Raji (cell line): ENCODE results near the gene CFAP99.

Experiments used
- POLR2A ChIP-seq: IDR thresholded peaks from 2 replicates; pipeline ENCODE4 v1.6.1; 2011; ENCODE audit warnings: low read depth, low read length, control low read depth; ENCODE audit not compliant: insufficient read depth

Gene CFAP99

DNA sequence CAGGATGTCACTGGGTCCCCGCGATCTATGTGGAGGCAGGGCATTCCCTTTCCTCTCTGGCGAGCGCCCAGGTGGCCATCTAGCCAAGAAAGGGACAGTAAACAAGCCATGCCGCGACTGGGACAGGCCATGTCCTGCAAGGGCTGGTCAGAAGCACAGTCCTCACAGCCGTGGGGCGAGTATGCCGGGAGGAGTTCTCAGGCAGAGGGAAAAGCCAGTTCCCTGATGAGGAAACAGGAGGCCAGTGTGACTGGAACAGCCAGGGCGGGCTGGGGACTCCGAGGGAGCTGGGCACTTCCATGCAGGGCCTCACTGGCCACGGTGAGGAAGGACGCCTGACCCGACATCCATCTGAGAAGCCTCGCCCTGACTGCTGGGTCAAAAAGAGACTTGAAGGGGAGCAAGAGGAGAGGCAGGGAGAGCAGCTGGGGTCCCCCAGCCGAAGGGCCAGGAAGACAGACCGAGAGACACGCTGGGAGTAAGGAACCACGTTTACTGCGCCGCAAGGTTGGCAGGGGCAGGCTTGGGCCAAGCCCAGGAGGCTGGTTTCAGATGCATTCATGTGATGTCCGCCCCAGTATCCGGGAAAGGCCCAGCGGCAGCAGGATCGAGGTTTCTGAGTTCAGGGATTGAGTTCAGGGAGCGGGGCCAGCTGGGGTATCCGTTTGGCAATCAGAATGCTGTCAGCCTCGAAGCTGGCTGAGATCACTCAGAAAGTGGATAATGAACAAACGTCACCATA lies 15.0 kb downstream of the CFAP99 start:
- TF ChIP-seq POLR2A = no peak

DNA sequence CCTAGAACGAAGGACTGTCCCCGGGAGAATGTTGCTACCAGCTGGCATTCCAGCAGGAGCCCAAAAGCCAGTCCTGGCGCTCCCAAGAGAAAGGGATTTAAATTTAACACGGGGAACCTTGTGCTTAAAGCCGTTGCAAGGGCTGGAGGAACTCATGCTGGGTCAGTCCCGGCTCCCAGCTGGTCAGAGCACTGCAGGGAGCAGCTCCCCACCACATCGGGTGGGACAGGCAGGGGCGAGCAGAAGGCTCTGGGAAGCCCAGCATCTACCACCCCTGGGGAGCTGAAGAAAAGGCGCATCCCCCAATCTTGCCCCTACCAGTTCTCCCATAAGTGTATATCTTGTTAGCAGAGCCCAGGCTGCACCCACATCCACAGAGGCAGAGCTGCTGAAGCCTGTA lies 15.7 kb downstream of the CFAP99 start:
- no peak for TF ChIP-seq POLR2A

DNA sequence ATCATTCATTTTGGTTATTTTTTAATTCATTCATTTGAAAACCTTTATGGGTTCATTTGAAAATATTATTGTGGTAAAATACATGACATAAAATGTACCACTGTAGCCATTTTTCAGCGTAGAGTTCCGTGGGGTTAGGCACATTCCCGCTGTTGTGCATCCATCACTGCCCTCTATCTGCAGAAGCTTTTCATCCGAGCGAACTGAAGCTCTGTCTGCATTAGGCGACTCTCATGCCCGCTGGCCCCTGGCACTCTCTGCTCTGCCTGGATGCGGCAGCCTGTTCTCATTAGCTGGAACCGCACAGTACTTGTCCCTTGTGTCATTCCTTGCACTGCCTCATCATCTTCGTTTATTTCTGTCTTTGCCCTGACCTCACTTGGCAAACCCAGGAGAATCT lies 17.5 kb downstream of the CFAP99 start:
- TF ChIP-seq POLR2A = no peak

DNA sequence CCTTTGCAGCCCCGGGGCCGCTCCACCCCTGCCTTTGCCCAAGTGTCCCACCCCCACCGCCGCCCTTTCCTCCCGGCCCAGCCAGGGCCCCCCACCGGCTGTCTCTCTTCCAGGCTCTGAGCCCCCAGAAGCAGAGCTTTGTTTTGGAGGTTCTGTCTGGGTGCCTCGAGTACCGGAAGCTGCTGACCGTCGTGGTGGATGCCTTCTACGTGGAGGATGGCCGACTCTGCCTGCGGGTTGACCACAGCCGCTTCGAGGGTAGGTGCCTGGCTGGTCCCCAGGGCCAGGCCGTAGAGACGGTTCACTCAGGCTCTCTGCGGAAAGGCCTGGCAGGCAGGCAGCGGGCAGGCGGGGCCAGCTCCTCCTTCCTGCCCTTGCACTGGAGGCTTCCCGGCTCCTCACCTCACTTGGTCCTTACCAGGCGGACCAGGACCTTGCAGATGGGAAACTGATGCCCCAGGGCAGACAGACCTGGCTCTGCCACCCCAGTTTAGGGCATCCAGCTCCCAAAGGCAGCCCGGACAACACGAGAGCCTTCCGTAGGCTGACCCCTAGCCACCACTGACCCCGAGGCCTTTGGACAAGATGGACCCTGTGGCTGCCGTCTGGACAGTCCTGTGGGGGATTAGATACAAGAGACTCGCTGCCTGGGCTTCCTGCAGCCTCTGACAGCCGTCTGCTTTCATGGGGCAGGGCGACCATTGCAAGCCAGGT lies 18.2 kb downstream of the CFAP99 start:
- TF ChIP-seq POLR2A = no peak

DNA sequence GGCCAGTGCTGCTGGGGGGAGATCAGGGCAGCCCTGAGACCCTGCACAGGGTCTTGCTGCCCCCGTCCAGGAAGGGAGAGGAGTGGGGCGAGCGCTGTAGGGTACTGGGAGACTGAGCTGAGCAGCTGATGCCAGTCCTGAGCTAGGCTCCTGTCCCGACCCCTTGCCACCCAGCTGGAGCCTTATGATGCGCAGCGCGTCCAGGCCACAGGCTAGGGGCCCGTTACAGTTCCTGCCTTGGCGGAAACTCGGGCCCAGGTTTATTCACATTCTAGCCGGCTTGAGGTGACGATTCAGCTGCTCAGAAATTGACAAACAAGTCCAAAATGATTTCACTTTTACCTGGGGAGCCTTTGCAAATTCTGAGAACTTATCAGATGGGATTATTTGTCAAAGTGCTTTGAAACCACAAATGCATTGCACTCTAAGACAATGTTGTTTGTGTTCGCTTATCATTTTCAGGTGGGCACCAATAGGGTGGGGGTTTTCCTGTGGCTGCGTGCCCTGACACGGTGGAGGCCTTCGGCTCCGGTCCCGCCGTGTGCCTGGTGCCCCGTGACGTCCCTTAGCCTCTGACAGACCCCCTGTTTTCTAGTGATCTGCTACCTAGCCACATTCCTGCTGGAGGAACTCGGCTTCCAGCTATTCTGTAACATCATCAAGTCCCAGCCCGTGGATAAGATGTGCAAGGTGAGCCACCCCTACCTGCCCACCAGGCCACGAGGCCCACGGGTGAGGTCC lies 18.9 kb downstream of the CFAP99 start:
- no peak for TF ChIP-seq POLR2A

DNA sequence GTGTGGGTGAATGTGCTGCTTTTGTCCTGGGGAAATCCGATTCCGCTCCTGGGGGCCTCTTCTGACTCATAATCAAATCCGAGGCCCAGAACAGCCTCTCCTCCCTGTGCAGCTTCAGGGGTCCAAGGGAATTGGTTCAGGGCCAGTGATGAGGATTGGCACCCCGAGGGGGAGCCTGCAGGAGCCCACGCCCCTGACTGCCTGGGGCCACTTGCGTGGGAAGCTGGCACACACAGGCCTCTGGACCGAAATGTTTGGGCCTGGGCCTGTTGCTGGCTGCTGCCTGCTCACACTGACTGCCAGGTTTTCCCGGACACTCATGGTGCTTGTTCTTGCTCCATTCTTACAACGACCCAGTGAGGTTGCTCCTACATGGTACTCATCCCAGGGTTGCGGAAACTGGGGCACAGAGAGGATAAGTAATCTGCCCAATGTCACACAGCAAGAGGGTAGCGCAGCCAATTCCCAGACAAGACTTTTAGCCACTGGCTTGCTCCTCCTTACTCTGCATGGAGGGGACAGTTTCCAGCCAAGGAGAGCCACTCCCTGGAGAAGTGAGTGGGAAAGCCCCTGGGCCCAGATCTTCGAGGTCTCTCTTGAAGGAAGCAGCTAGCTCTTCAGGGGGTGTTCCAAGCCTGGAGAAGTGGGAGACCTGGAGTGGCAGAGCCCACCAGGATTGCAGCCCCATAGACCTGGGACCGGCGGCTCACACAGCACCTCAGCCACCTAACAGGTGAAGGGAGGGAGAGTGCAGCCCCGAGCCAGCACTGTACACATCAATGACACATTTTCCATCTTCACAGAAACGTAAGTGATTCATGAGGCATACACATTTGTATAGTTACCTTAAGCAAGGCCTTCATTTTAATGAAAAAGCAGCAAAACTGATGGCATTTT lies 20.3 kb downstream of the CFAP99 start:
- no peak for TF ChIP-seq POLR2A

DNA sequence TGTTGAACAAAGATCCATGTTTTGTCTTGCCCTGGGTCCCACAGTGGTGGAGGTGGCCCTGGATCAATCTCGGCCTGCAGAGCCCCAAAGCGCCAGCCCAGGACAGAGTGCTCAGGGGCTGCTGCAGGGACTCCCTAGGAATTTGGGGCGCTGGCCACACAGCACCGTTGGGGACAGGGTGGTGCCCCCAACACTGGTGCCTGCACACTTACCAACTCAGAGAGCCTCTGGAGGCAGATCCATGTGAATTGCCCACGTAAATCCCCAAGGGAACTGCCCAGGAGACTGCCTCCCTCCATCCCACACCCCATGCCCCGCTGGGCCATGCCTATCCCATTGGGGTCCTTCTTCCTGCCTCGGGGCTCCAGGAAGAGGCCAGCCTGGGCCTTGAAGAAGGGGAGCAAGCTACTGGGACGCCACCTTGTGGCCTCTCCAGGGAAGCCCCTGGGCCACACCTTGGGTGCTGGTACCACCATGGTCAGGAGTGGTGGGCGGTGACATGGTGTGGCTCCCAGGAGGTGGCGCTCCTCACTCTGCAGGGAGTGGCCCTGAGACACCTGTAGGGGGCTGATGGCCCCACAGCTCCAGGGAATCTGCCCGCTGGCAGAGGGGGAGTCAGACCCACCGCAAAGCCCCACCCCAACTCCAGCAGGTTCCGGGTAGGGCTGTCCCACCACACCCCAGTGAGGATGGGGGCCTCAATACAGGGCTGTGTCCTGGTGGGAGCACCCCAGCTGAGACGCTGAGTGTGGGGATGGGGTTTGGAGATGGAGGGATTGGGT lies 22.8 kb downstream of the CFAP99 start:
- TF ChIP-seq POLR2A = no peak

DNA sequence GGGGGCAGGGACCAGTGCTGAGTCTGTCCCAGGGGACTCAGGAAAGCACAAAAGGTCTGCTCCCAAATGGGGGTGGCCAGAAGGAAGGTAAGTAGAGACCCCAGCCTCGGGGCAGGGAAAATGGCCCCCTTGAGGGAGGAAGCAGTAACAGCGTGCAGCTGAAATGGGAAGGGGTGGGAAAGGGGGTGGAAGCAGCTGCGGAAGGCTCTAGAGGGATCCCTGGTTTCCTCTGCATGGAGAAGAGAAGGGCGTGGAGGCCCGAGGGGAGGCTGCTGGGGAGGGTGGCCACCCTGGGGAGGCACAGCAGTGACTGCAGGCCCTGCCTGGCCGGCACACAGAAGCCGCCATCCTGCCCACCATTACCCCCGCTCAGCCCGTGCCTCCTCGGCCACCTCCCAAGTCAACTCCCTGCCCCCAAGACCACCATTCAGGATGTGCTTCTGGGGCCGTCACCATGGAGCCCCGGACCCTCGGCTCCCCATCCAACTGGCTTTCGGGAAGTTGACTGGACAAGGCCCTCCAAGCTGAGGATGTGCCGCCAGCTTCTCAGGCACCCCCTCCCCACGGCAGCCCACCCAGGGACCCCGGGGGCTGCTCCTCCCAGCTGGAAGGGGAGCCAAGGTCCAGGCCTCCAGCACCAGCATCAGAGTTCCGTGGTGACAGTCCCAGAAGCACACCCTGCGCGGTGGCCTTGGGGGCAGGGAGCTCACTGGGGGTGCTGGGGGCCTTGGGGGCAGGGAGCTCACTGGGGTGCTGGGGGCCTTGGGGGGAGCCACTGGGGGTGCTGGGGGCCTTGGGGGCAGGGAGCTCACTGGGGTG lies 23.6 kb downstream of the CFAP99 start:
- TF ChIP-seq POLR2A = no peak

DNA sequence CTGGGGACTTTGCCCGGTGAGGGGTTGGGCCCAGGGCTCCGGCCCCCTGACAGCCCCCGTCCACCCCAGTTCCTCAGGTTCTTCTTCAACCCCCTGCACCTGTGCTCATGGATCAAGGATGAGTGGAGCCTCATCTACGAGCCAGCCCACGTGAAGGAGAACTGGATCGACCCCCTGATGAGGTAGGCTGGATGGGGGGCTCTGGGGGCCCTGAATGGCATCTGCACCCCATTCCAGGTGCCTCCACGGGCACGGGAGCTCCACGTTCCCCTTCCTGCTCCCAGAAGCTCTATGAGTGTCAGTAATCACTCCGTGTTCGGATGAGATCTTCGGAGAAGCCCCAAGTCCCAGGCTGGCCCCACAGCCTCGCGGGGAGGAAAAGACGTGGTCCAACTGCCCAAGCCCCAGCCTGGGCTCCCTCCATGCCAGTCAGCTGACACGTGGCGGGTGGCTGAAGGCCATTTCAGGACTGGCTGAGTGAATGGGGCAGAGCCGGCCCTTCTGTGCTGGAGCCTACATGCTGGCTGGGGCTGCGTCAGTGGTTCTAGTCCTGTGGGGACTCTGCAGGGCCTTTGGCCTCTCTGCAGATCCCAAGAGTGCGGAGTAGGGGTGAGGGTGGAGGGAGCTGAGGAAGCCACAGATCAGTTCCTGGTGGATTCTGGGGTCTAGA lies 24.4 kb downstream of the CFAP99 start:
- TF ChIP-seq POLR2A = no peak

DNA sequence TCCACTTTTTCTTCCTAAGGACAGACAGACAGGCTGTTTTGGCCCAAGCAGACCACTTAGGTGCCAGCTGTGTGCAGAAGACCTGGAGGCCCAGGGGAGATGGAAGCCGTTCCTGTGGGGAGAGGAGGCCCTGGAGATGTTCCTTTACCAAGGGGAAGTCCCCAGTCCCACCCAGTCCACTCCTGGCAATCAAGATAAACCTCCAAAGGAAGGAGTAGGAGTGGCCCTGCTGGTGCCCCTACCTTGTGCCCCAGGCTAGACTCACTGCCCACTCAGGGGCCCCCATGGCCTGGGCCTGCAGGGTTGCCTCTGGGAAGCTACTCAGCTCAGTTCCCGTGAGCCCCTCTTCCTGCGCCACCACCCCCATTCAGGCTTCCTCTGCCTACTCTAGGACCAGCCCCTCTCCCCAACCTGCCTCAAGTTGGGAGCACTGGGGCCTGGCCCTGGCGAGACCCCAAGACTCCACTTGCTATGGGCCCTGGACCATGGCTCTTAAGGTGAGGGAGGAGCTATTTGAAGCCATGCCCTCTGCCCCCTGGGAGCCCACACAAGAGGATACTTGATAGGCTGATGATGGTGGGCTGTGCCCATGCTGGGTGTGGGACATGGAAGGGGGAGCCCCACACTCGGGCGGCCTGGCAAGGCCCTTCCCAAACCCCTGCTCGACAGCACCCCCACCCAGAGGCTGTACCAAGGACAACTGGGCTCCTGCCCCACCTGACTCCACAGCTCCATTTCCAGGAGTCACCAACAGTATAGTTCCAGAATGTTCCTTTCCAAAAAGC lies 25.4 kb downstream of the CFAP99 start:
- no peak for TF ChIP-seq POLR2A

DNA sequence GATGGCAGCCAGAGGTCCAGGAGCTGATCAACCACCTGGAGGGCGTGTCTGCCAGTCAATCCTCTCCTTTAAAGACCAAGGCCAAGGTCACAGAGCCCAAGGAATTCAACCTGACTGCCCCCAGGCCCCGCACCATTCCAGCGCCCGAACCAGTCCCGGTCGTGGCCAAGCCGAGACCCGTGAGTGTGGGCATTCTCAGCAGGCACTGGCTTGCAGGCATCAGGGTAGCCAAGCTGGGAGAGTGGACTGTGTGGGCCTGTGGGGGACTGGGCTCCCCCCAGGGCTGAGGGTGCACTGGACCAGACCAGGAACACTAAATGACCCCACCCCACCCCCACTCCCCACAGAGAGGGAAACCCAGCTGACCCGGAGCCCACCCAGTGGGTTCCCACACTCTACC lies 26.4 kb downstream of the CFAP99 start:
- TF ChIP-seq POLR2A = no peak

DNA sequence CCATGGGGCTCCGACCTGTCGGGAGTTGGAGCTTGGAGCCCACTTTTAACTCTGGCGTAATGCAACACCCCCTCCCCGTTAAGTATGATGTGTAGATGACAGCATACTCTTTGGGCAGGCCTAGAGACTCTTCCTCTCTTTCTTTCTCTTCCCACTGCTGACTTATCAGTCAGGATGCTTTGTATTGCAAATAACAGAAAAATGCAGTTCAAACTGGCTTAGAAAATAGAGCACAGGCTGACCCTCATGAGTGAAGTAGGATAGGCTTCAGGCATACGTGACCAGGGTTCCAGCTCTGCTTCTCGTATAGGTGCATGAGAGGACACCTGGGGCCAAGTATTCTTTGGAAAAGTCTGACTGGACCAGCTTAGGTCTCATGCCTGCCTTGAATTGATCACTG lies 26.8 kb downstream of the CFAP99 start:
- TF ChIP-seq POLR2A = no peak
